B cell (primary cell): ENCODE results near the gene MRPS12.

Source experiments
- CTCF ChIP-seq: fragments of 200-600 bp; IDR thresholded peaks from one replicate; pipeline ENCODE4 v1.8.0; 2022; ENCODE audit warnings: antibody characterized with exemption, mild to moderate bottlenecking
- EZH2 ChIP-seq: IDR thresholded peaks from 2 replicates; pipeline ENCODE4 v1.6.1; 2012; ENCODE audit warnings: borderline replicate concordance, low read depth, mild to moderate bottlenecking, moderate library complexity, low read length; ENCODE audit not compliant: insufficient read depth, poor library complexity, severe bottlenecking

GRCh38 chr19:38900743-38901190 lies 30.0 kb upstream of the MRPS12 start:
- TF ChIP-seq CTCF: no peak
- TF ChIP-seq EZH2: no peak
